ENCODE measurements around the gene LIN7C.

DNA sequence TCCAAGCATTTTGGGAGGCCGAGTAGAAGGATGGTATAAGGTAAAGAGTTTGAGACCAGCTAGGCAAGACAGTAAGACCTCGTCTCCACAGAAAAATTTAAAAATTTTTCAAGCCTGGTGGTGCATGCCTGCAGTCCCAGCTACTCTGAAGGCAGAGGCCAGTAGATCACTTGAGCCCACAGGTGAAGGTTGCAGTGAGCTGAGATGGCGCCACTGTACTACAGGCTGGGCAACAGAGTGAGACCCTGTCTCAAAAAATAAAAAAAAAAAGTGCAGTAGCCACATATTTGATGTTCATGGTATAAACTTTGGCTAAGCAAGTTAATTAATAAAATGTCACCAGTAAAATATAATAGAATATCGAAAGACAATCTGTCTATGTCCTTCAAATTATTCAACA is 60.9 kb downstream of the LIN7C start:
- TF ChIP-seq, protein P1, sequence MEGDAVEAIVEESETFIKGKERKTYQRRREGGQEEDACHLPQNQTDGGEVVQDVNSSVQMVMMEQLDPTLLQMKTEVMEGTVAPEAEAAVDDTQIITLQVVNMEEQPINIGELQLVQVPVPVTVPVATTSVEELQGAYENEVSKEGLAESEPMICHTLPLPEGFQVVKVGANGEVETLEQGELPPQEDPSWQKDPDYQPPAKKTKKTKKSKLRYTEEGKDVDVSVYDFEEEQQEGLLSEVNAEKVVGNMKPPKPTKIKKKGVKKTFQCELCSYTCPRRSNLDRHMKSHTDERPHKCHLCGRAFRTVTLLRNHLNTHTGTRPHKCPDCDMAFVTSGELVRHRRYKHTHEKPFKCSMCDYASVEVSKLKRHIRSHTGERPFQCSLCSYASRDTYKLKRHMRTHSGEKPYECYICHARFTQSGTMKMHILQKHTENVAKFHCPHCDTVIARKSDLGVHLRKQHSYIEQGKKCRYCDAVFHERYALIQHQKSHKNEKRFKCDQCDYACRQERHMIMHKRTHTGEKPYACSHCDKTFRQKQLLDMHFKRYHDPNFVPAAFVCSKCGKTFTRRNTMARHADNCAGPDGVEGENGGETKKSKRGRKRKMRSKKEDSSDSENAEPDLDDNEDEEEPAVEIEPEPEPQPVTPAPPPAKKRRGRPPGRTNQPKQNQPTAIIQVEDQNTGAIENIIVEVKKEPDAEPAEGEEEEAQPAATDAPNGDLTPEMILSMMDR (IDR thresholded peaks at IDR 0.05) = no peak
- TF ChIP-seq POLR2AphosphoS5 (IDR thresholded peaks at IDR 0.05) = no peak
- TF ChIP-seq POLR2A (IDR thresholded peaks at IDR 0.05) = no peak

Data from sigmoid colon (tissue), 4 donors.